Hippocampal formation (tissue), 2 donors: ENCODE measurements around the gene NCOR1.
"Not testable (repeated sequence)": the region's sequence is repeated elsewhere in the genome, so short reads cannot be mapped to it uniquely, and the experiment has no call there.

Experiments used
- DNase-seq, 2 donors: peaks; one replicate each; lab custom pipeline; 2025; lab: John Stamatoyannopoulos, UW

NCOR1 gene

DNA sequence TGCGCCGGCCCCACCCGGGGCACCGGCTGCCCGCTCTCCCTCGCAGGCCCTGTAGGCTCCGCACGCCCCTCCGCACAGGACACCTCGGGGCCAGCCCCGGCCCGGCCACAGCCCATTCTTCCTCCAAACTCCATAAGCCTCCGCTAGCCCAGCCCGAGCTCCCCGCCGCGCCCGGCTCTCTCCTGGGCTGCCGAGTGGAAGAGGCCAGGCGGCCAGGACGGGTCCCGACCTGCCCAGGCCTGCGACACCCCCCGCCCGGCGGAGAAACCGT is 397 bp downstream of the NCOR1 start:
- DNase-seq, result no peak

DNA sequence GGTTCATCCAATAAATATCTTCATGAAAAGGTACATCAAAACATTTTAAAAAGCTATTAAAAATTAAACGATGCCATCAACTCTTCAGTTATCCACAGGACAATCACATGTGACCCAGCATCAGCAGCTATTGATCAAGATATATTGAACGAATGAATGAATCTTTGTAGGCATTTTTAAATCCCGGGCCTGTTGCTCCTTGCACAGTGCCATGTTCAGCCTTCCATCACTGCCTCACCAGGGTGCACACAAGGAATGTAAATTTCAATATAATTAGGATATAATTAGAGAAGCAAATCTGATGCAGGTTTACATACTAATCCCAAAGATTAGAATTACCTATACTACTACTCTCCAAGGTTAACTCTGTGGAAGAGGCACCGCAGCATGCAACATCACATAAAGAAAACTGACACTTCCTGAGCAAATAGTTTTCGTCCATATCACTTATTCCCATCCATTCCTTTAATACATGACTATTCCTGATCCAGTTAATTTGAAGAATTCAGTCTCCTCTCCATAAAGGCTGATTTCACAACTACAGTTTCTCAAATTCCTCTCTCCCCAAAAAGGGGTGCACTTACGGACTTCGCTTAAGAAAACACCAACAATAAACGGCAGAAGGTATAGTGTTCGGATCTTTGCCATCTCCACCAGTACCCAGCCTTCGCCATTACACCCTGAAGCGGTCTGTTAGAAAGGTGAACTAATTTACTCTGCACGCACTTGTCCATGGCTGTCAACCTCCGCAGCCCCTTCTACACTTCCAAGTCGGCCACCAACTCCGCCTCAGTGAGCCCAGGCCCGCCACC is 938 bp downstream of the NCOR1 start:
- no peak for DNase-seq

DNA sequence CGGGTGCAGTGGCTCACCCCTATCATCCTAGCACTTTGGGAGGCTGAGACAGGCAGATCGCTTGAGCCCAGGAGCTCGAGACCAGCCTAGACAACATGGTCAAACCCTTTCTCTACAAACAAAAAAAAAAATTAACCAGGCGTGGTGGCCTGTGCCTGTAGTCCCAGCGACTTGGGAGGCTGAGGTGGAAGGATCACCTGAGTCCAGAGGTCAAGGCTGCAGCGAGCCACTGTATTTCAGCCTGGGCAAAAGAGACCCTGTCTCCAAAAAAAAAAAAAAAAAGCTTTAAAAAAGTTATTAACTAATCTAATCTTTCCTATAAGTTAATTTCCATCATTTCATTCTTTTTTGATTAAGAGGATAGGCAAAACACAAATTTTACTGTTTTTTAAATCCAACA is 2.5 kb downstream of the NCOR1 start:
- DNase-seq, result no peak

DNA sequence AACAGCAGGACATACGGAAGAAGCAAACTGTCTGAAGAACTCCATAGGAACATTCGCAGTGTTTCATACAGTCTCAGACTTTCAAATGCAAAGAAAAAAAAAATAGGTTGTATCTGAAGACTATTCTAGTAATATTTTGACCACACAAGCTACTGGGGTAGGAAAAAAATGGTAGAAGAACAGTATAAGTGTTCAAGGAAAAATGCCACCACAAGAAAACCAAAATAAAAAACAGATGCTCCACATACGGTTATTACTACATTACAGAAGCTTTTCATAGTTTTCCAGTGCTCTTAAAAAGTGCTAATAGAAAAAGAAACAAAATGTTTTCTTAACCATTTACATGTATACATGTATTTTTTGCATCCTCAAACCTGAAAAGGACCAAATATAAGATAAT is 3.7 kb downstream of the NCOR1 start:
- DNase-seq, result no peak

DNA sequence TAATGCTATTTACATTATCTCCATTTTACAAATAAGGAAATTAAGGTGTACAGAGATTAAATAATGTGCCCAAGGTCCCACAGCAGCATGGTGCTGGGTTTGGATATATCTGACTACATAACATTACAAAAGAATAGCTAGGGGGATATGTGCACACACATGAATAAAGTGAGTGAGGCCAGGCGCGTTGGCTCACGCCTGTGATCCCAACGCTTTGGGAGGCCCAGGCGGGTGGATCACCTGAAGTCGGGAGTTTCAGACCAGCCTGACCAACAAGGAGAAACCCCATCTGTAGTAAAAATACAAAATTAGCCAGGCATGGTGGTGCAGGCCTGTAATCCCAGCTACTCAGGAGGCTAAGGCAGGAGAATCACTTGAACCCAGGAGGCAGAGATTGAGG is 10.6 kb downstream of the NCOR1 start:
- DNase-seq, result not testable (repeated sequence)

DNA sequence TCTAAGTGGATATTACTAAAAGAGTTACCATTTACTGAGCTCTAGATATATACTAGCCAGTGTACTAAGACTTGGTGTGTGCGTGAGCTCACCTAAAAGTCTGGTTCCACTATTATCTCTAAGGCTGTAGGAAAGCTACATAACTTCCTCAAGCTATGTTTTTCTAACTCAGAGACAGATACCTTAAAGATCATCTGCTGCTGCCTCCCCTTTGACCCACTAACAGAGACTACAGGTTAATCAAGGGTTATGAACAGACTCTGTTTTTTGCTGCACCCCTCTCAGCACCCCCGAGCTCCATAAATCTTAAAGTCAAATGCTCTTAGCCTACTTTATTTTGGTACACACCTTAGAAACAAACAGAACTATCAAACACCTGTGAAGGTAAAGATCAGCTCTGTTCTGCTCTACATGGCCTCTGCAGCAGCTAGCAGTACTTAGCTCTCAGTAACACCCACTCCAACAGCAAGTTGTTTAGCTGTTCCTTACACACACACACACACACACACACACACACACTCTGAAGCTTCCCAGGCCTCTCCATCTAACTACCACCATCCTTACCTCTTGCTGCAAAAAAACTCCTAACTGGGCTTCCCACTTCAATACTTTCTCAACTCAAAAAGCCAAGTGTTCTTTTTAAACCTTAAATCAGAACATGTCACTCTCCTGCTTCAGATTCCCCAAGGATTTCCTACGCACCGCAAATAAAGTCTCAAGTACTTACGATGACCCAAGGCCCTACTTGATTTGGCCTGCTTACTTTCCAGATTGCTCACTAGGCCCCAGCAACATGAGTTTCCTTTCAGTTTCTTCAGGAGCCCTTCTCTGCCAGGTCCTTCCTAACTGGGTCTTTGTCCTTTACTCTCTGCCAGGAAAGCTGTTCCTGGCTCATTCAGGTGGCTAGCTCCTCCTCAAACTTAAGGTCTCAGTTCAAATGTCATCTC is 12.5 kb downstream of the NCOR1 start:
- not testable (repeated sequence) for DNase-seq

DNA sequence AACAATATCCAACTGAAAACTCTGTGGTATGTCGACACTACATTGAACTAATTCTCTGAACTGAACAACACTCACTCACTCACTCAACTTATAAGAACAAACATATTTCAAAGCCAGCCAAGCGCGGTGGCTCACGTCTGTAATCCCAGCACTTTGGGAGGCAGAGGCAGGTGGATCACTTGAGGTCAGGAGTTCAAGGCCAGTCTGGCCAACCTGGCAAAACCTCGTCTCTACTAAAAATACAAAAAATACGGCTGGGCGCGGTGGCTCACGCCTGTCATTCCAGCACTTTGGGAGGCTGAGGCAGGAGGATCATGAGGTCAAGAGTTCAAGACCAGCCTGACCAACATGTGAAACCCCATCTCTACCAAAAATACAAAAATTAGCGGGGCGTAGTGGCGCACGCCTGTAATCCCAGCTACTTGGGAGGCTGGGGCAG is 13.6 kb downstream of the NCOR1 start:
- not testable (repeated sequence) for DNase-seq

DNA sequence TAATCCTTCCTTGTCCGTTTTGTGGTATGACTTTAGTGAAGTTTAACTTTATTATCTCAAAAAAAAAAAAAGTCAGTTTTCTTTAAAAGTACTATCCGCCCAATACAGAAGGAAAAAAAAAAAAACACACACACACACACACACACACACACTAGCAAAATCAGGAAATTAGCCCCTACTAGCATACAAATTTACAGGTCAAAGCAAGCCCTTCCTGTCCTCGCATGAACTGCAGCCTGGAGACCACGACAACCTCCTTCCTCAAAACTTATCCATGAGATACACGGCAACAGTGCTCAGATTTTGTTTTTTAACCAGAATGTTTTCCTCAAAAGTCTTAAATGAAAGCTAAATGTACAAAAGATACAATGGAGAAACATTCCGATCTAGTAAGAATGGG is 16.2 kb downstream of the NCOR1 start:
- no peak for DNase-seq

DNA sequence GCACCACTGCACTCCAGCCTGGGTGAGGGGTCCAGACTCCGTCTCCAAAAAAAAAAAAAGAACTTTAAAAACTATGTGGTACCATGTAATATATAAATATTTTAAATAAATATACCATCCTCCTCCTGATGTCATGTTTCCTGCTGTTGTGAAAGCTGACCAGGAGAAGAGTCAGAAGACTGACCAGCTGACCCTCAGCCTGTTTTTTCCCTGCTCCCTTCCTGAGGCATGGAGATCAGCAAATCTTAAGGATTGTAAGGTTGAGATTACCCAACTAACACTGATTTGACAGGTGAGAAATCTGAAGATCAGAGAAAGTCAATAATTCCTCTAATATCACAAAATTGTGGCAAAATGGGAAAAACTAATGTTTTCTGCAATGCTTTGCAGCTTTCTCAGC is 18.1 kb downstream of the NCOR1 start:
- DNase-seq, result no peak

DNA sequence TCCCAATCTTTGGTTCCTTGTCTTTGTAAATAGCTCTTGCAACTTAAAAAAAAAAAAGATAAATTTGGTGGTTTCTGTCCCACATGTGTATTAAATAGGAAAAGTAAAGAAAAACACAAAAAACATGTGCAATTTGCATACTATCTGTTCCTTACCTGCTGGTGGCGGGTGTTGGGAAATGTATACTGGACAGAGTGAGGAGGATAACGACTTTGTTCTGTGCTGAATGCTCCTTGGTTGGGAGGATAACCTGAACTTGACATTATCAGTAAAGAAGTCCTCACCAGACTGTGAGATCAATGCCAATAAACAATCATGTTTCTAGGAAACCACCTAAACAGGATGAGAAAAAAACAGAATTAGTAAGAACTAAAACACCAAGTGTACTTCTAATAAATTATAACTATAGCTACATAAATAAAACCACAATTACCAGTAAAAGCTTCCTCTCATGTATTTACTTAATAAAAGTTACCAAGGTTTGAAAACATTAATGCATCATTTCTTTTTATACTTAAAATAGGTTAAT is 21.0 kb downstream of the NCOR1 start:
- DNase-seq, result not testable (repeated sequence)

DNA sequence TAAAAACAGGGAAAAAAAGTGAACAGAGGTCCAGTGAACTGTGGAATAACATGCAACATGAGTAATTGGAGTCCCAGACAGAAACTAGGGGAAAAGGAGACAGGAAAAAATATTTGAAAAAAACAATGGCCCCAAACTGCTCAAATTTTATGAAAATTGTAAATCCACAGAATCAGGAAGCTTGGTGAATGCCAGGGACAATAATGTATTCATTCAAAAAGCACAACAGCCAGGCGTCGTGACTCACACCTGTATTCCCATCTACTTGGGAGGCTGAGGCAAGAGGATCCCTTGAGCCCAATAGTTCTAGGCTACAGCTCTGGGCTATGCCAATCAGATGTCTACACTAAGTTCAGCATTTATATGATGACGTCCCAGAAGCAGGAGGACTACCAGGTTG is 23.7 kb downstream of the NCOR1 start:
- DNase-seq, result no peak

DNA sequence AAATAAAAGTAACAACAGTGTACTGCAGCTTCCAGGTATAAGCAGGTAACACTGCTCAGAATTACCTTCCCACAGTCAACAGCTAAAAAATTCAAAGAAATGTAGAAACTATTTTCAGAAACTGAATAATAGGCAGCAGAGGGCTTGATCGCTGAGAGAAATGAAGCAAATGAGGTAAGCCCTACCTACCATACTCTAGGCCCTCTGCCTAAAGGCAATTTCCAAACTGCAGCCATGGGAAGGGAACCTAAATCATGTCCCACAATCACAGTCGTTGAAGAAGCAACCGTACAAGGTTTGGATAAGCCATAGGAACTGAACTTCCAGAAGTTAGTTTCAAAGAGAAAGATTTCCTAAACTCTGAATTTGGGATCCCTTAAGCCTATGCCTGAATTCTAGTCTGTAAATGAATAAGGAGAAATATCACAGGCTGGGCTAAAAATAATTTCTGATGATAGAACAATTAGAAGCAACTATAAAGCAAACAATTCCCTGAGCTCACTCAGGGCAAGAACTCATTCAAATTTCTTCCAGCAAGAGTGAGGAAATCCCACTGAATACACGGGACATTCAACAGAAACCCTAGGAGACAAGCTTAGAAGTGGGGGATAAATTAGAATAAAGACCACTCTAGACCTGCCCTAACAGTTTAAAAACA is 24.5 kb downstream of the NCOR1 start:
- DNase-seq, result no peak

DNA sequence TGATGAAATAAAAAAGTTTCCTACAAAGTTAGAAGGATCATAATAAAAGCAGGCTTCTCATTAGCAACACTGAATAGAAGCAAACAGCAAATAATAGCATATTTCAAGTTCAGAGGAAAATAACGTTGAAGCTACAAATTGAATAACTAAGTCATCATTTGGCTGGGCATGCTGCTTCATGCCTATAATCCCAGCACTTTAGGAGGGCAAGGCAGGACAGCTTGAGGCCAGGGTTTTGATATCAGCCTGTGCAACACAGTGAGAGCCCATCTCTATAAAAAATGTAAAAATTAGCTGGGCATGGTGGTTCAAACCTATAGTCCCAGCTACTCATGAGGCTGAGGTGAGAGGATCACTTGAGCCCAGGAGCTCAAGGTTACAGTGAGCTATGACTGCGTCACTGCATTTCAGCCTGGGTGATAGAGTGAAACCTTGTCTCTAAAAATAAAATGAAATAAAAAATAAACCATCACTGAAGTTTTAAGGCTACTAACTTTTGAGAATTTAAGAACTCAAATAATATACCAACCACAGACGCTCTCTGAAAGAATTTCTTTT is 25.5 kb downstream of the NCOR1 start:
- DNase-seq, result no peak

DNA sequence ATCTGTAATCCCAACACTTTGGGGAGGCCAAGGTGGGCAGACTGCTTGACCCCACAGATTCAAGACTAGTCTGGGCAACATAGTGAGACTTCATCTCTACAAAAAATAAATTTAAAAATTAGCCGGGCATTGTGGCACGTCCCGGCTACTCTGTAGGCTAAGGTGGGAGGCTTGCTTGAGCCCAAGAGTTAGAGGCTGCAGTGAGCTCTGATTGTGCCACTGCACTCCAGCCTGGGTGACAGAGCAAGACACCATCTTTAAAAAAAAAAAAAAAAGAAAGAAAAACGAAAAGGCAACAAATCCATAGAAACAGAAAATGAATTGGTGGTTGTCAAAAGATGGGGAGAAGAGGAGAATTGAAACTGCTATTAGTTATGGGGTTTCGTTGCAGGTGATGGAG is 27.7 kb downstream of the NCOR1 start:
- no peak for DNase-seq

DNA sequence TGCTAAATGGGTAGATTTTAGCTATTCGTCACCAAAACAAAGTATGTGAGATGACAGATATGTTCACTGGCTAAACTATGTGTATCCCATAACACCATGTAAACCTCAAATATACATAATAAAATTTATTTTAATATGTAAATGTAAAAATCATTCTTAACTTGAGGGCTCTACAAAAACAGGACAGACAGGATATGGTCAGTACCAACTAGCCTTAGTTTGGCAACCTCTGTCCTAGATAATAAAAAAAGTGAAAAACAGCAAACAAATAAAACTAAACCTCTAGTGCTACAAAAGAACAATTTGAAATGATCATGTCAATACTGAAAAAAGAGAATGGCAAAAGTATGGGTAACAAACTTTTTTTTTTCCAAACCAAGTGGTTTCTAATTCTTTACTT is 33.8 kb downstream of the NCOR1 start:
- DNase-seq, result no peak

DNA sequence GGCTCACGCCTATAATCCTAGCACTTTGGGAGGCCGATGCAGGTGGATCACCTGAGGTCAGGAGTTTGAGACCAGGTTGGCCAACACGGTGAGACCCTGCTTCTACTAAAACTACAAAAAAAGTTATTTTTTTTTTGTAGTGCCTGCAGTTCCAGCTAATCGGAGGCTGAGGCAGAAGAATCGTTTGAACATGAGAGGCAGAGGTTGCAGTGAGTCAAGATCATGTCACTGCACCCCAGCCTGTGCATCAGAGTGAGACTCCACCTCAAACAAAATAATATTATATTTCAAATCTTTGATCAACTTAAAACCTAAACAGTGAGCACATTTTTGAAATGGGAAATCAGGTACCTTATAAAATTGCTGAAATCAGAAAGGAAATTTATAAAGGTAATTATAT is 36.5 kb downstream of the NCOR1 start:
- no peak for DNase-seq

DNA sequence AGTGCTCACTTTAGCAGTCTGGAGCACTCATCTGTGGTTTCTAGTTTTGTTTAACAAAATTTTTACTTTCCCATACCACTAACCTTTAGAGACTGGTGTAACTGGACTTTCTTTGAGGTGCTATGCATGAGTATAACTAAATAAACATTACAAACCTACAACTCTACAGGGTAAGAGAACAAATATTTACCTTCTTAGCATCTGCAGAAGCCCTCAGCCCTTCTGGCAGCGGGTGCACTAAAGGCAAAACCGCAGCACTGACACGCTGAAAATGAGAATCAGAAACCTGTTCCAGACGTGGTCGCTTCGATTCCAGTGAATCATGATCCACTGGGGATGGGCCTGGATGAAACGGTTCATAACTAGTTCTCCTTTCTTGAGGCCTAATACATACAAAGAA is 43.7 kb downstream of the NCOR1 start:
- no peak for DNase-seq

DNA sequence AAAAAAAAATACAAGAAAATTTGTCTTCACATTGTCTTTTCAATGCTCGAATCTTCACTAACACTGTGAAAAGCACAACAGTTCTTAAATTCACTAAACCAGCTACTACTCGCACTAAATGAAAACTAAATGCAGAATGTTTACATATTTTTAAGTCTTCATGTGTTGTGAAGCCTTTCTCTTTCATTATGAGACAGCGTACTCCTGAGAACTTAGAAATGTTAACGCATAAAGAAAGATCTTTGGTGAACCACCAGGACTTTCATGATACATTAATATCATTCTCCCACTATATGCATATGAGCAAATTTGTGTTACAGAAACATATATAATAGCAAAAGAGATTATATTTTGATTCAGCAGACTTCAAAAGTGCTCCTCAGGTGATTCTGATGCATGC is 48.6 kb downstream of the NCOR1 start:
- DNase-seq, result not testable (repeated sequence)

DNA sequence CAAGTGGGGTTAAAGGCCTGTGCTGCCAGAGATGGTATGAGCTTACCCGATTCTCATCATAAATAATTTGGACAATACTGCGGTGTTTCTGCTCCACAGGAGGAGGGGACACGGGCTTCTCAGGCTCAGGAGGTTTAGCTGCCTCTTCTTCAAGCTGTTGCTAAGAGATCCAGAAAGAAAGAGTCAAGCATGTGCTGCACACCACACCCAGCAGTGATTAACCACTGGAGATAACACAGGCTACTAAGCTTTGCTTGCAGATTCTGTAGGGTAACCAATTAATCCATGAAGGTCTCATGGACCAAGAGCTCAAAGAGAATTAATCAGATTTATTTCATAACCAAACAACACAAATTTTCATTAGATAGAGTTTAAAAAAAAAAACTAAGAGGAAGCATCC is 56.6 kb downstream of the NCOR1 start:
- DNase-seq, result no peak

DNA sequence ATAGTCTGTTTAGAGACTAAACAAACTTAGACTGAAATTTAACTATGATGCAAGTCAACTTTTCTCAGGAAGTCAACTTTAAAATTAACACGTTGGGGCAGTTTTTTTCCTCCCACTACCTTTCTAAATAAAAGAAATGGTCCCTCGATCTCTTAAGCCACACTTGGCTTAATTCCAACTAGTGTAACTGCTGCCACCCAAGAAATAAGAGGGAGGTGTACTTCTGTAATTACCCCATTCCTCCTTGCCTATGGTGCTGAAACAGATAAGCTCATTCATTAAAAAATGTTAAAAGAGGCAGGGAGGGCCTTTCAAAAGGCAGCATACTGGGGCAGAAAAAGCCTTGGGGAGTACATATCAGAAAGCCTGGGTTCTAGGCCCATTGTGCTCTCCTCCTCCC is 59.8 kb downstream of the NCOR1 start:
- no peak for DNase-seq

DNA sequence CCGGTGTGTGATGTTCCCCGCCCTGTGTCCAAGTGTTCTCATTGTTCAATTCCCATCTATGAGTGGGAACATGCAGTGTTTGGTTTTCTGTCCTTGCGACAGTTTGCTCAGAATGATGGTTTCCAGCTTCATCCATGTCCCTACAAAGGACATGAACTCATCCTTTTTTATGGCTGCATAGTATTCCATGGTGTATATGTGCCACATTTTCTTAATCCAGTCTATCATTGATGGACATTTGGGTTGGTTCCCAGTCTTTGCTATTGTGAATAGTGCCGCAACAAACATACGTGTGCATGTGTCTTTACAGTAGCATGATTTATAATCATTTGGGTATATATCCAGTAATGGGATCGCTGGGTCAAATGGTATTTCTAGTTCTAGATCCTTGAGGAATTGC is 63.0 kb downstream of the NCOR1 start:
- DNase-seq, result not testable (repeated sequence)

DNA sequence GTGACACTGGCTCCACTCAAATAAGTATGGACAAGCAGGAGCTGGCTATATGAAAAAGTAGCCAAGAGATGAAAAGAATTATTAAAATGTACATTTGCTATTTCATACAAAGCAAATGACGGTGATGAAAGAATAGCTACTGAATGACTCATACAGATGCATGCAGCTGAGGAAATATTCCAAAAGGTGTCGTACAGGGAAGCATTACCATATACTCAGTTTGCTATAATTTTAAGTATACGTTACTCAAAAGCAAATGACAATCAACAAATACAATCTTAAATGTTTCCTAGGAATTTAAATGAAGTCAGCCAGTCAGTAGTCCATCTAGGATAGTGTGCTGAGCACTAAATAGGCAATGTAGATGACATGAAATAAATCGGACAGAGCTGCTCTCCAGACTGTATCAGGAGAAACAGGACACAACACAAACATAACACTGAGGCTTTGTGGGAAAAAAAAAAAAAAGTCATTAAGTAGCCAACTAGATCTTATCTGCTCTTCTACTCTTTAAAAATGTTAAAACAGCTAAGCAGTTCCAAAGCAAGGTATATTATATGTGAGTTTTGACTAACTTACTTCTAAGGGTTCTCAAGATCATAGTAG is 65.0 kb downstream of the NCOR1 start:
- no peak for DNase-seq
